Suprapubic skin (tissue), 4 donors: ENCODE results near the gene SLC25A42.

Experiments used
- CTCF ChIP-seq, 2 donors: fragments of 200-600 bp in 1 of 2; fragments of 450-650 bp in 1 of 2; sonication (generic) in 1 of 2; IDR thresholded peaks; one replicate each; pipeline ENCODE4 v1.5.1; 2016 to 2019; ENCODE audit warnings: antibody characterized with exemption in 2 of 2, mild to moderate bottlenecking in 1 of 2, moderate library complexity in 1 of 2
- EP300 ChIP-seq: sonication (generic); formaldehyde crosslinking; IDR thresholded peaks from one replicate; pipeline ENCODE4 v1.6.1; 2017; ENCODE audit warnings: antibody characterized with exemption
- POLR2A ChIP-seq, 2 donors: fragments of 450-650 bp; IDR thresholded peaks; one replicate each; pipeline ENCODE4 v1.6.1; 2017; ENCODE audit warnings: antibody characterized with exemption in 2 of 2, mild to moderate bottlenecking in 2 of 2, moderate library complexity in 2 of 2
- POLR2AphosphoS5 ChIP-seq, 3 donors: sonication (generic); formaldehyde crosslinking; IDR thresholded peaks; one replicate each; pipeline ENCODE4 v1.6.1; 2017; ENCODE audit warnings: antibody characterized with exemption in 3 of 3

GRCh38 chr19:19145684-19146608, 82.2 kb downstream of the SLC25A42 start:
- TF ChIP-seq CTCF (IDR thresholded peaks at IDR 0.05) (peak; percentile 89 to 99), POLR2A (IDR thresholded peaks at IDR 0.05) (no peak), POLR2AphosphoS5 (IDR thresholded peaks at IDR 0.05) (no peak), EP300 (no peak)
